WI38 (cell line): Measurements from ENCODE around the gene E2F4.

ENCODE experiments used
- H3K4me3 ChIP-seq: 2 replicates; pipeline ENCODE4 v1.5.1; 2011; ENCODE audit warnings: low read depth, mild to moderate bottlenecking, control low read depth, low read length
- CTCF ChIP-seq: IDR thresholded peaks from 2 replicates; pipeline ENCODE4 v1.5.1; 2012; ENCODE audit warnings: low read depth, mild to moderate bottlenecking, control low read depth, low read length

E2F4 gene

GRCh38 chr16:67190448-67191399 is 1.2 kb upstream of the E2F4 start:
- no peak for TF ChIP-seq CTCF
- H3K4me3 ChIP-seq, result no peak overlapping the region

- peak overlapping the region; percentile 97 for H3K4me3 ChIP-seq
These were observed 452 bp upstream of the E2F4 start for GRCh38 chr16:67191411-67191994.

GRCh38 chr16:67192781-67193361 is 916 bp downstream of the E2F4 start:
- peak overlapping the region; percentile 97 for H3K4me3 ChIP-seq
- no peak for TF ChIP-seq CTCF

More at GRCh38 chr16:67191411-67191994, 452 bp upstream of the E2F4 start:
- no peak for TF ChIP-seq CTCF

GRCh38 chr16:67193536-67193935 is 1.6 kb downstream of the E2F4 start:
- peak overlapping the region; percentile 97 for H3K4me3 ChIP-seq
- TF ChIP-seq CTCF, result no peak

GRCh38 chr16:67194260-67194659 is 2.3 kb downstream of the E2F4 start:
- no peak overlapping the region for H3K4me3 ChIP-seq
- no peak for TF ChIP-seq CTCF

- H3K4me3 ChIP-seq, result no peak overlapping the region
- no peak for TF ChIP-seq CTCF
These were observed 3.7 kb downstream of the E2F4 start for GRCh38 chr16:67195676-67196075.

GRCh38 chr16:67196881-67197280 is 4.9 kb downstream of the E2F4 start:
- no peak overlapping the region for H3K4me3 ChIP-seq
- no peak for TF ChIP-seq CTCF
